H1 (cell line): ENCODE data around the gene DTX4. TPM values are rescaled to one million over a fixed set of nuclear protein-coding genes. Genes with fewer than 3 reads are reported as not detected.

Source experiments
- ATF2 ChIP-seq: IDR thresholded peaks from 2 replicates; pipeline ENCODE4 v1.6.1; 2012; ENCODE audit warnings: low read length, inconsistent platforms
- CHD7 ChIP-seq: fragments of 300-600 bp; sonication (generic); IDR thresholded peaks from 2 replicates; pipeline ENCODE4 v1.7.1; 2012; ENCODE audit warnings: low read length, moderate library complexity, mild to moderate bottlenecking, inconsistent platforms; ENCODE audit not compliant: insufficient replicate concordance
- EZH2 ChIP-seq: fragments of 200-600 bp; sonication (generic); IDR thresholded peaks from 2 replicates; pipeline ENCODE4 v1.7.1; 2012; ENCODE audit warnings: low read depth, mild to moderate bottlenecking, moderate library complexity, low read length, inconsistent platforms; ENCODE audit not compliant: severe bottlenecking
- RXRA ChIP-seq: IDR thresholded peaks from 2 replicates; pipeline ENCODE4 v1.6.1; 2011; ENCODE audit warnings: low read depth, mild to moderate bottlenecking, low read length, moderate library complexity; ENCODE audit not compliant: insufficient read depth
- polyA plus RNA-seq, 7 experiments: library from polyadenylated mRNA; depleted of rRNA in 3 of 7; stranded (reverse) in 5 of 7; unstranded in 2 of 7; fragments of >200 nt in 5 of 7; fragments of 200-250 nt in 2 of 7; gene quantifications; 1 replicate in 5 of 7; 2 replicates in 1 of 7; 4 replicates in 1 of 7; pipeline versions ENCODE4 v1.2.1 to v1.2.3, GENCODE V29; 2011 to 2013; ENCODE audit warnings: missing spikeins in 2 of 7, mixed read lengths in 2 of 7
- total RNA-seq: library from RNA; stranded (reverse); fragmentation: NEBNext Ultra II Directional; extraction: Animal tissue kit (Norgen Biotek cat#: 25700); gene quantifications from 2 replicates; pipeline ENCODE4 v1.2.1, GENCODE V29; 2021

The DTX4 gene
- total and polyA plus RNA-seq, 2 of the 8 experiments (the other 6 are each of a cell fraction or from before 2014, with no cell fraction given), result 5.1 to 18.8 TPM

GRCh38 chr11:59219836-59220235 is 47.9 kb downstream of the DTX4 start (continued):
- no peak for TF ChIP-seq CHD7
- no peak for TF ChIP-seq EZH2
- no peak for TF ChIP-seq ATF2
- TF ChIP-seq RXRA, result no peak
